Dermis microvascular lymphatic vessel endothelial cell (primary cell): ENCODE results near the gene CAPN5. TPM values are rescaled to one million over a fixed set of nuclear protein-coding genes. Genes with fewer than 3 reads are reported as not detected.

ENCODE experiments used
- DNase-seq, 2 donors: peaks; one replicate each; pipeline versions ENCODE4 v3.0.0 to v3.0.0-alpha.2; 2010; ENCODE audit warnings: low read depth in 2 of 2
- total RNA-seq: library from RNA; depleted of rRNA; stranded (reverse); fragments of >200 nt; gene quantifications from 2 replicates; pipeline ENCODE4 v1.2.1, GENCODE V29; 2014

The CAPN5 gene
- total RNA-seq, 1 donor from 2014 or later = 3.1 TPM

GRCh38 chr11:77117492-77117891 is 50.7 kb downstream of the CAPN5 start:
- DNase-seq = no peak

GRCh38 chr11:77118086-77118485 is 51.3 kb downstream of the CAPN5 start:
- DNase-seq = no peak

GRCh38 chr11:77118971-77119370 is 52.2 kb downstream of the CAPN5 start:
- DNase-seq = no peak

- DNase-seq = no peak
Measured at GRCh38 chr11:77119531-77119936, 52.8 kb downstream of the CAPN5 start.

- no peak for DNase-seq
Measured at GRCh38 chr11:77120571-77120970, 53.8 kb downstream of the CAPN5 start.

- DNase-seq = no peak
Measured at GRCh38 chr11:77121096-77121640, 54.4 kb downstream of the CAPN5 start.

GRCh38 chr11:77121876-77122575 is 55.3 kb downstream of the CAPN5 start:
- DNase-seq = no peak

- no peak for DNase-seq
Measured at GRCh38 chr11:77122576-77123212, 55.9 kb downstream of the CAPN5 start.

GRCh38 chr11:77123591-77123990 is 56.8 kb downstream of the CAPN5 start:
- DNase-seq = no peak

- no peak for DNase-seq
Measured at GRCh38 chr11:77124041-77124440, 57.3 kb downstream of the CAPN5 start.

- no peak for DNase-seq
Measured at GRCh38 chr11:77124488-77124887, 57.7 kb downstream of the CAPN5 start.

GRCh38 chr11:77125191-77125590 is 58.4 kb downstream of the CAPN5 start:
- no peak for DNase-seq

GRCh38 chr11:77125695-77126094 is 58.9 kb downstream of the CAPN5 start:
- no peak for DNase-seq

GRCh38 chr11:77126156-77126775 is 59.5 kb downstream of the CAPN5 start:
- DNase-seq = no peak

GRCh38 chr11:77126861-77127234 is 60.1 kb downstream of the CAPN5 start:
- no peak for DNase-seq

- DNase-seq = peak in 1 of 2 donors; percentile 26
Measured at GRCh38 chr11:77127235-77127911, 60.6 kb downstream of the CAPN5 start.

- DNase-seq = peak in 1 of 2 donors; percentile 42
Measured at GRCh38 chr11:77127920-77128691, 61.3 kb downstream of the CAPN5 start, which contains the start of gene MYO7A. Gene MYO7A (plus strand): TSS chr11:77128246. CDS start chr11:77130635, 2,389 bp downstream.

- no peak for DNase-seq
Measured at GRCh38 chr11:77129069-77129841, 62.5 kb downstream of the CAPN5 start.

- no peak for DNase-seq
Measured at GRCh38 chr11:77129842-77130756, 63.3 kb downstream of the CAPN5 start.
